ENCODE data around the gene KRTAP2-1. TPM values are rescaled to one million over a fixed set of nuclear protein-coding genes. Genes with fewer than 3 reads are reported as not detected.
"Not testable (repeated sequence)": the region's sequence is repeated elsewhere in the genome, so short reads cannot be mapped to it uniquely, and the experiment has no call there.

The KRTAP2-1 gene
- total RNA-seq, result not detected

- intact Hi-C loops (cut with DNase I; ENCODE audit: low total_unique reads); H3K36me3 ChIP-seq; H3K4me3 ChIP-seq; H3K4me1 ChIP-seq; H3K27ac ChIP-seq; in situ Hi-C loops (cut with MboI; ENCODE audit: low pct_ligation_motif_present in 1 of 4, low pct_unique_long_range_greater_than_20kb in 1 of 4, low sequenced_read_pairs in 3 of 4); H3K9me3 ChIP-seq; DNase-seq: not testable (repeated sequence)
- WGBS, 2 donors (ENCODE audit: low coverage in 1 of 2), result 77% methylated on average over 8 of the region's 33 CpGs; no CpG with 5 or more reads in 1 of the 2 donors
- H3K27me3 ChIP-seq, result peaks cover 40% of the 10 kb centered on the region
Observed at GRCh38 chr17:41046735-41047465, at the start of gene KRTAP2-1. TSS of gene KRTAP2-1 (minus strand) at chr17:41047316. CDS start at chr17:41047267, 49 bp downstream.

- no peak overlapping the region for H3K27ac ChIP-seq
- no peak for DNase-seq
- no peaks in the 10 kb centered on the region for H3K9me3 ChIP-seq
- in situ Hi-C loops (cut with MboI; ENCODE audit: low pct_ligation_motif_present in 1 of 4, low pct_unique_long_range_greater_than_20kb in 1 of 4, low sequenced_read_pairs in 3 of 4) (no loop called here), intact Hi-C loops (cut with DNase I; ENCODE audit: low total_unique reads) (no loop called here)
- H3K36me3 ChIP-seq, result no peaks in the 10 kb centered on the region
- no peaks in the 10 kb centered on the region for H3K4me1 ChIP-seq
- TF ChIP-seq POLR2AphosphoS5 (IDR thresholded peaks at IDR 0.05), result no peak
- no peak for TF ChIP-seq CTCF (IDR thresholded peaks at IDR 0.05)
- TF ChIP-seq POLR2A (IDR thresholded peaks at IDR 0.05), result no peak
- no peak for TF ChIP-seq EP300 (IDR thresholded peaks at IDR 0.05; ENCODE audit: low read depth)
- no peaks in the 10 kb centered on the region for H3K27me3 ChIP-seq
- 83 to 87% methylated on average over 7 of the region's 7 CpGs for WGBS, 2 donors (ENCODE audit: low coverage in 1 of 2)
- H3K4me3 ChIP-seq, result no peak overlapping the region
Observed at GRCh38 chr17:41096055-41096454, 48.9 kb upstream of the KRTAP2-1 start.

DNA sequence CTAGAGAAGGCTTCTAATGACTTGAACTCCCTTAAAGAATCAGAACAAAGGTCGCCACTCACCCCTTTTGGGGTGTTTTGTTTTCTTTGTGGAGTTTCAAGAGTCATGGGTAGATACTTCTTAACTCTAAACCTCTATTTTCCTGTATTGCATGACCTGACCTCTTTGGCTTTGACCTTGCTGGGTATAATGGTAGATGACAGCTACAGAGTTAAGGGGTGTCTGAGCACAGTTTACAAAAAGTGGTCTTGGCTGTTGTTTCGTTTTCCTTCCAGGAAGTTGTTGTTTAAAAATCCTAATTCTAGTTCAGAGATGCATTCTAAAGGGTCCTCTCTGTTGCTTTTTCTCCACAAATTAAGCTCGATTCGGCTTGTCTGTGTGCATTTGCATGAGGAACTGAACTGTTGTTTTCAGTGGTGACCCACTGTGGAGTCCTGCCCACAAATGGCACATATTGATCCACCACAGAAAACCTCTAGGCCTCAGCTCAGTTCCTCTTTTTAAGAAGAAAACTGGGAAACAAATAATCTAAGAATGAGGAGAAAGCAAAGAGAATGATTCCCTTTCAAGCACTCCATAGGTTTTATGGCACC is 41.7 kb upstream of the KRTAP2-1 start:
- DNase-seq; H3K9me3 ChIP-seq; H3K4me3 ChIP-seq; intact Hi-C loops (cut with DNase I; ENCODE audit: low total_unique reads); H3K27ac ChIP-seq; H3K4me1 ChIP-seq; in situ Hi-C loops (cut with MboI; ENCODE audit: low pct_ligation_motif_present in 1 of 4, low pct_unique_long_range_greater_than_20kb in 1 of 4, low sequenced_read_pairs in 3 of 4); H3K27me3 ChIP-seq; H3K36me3 ChIP-seq: not testable (repeated sequence)
- WGBS, 2 donors (ENCODE audit: low coverage in 1 of 2), result 58 to 65% methylated on average over 2 to 4 of the region's 4 CpGs

DNA sequence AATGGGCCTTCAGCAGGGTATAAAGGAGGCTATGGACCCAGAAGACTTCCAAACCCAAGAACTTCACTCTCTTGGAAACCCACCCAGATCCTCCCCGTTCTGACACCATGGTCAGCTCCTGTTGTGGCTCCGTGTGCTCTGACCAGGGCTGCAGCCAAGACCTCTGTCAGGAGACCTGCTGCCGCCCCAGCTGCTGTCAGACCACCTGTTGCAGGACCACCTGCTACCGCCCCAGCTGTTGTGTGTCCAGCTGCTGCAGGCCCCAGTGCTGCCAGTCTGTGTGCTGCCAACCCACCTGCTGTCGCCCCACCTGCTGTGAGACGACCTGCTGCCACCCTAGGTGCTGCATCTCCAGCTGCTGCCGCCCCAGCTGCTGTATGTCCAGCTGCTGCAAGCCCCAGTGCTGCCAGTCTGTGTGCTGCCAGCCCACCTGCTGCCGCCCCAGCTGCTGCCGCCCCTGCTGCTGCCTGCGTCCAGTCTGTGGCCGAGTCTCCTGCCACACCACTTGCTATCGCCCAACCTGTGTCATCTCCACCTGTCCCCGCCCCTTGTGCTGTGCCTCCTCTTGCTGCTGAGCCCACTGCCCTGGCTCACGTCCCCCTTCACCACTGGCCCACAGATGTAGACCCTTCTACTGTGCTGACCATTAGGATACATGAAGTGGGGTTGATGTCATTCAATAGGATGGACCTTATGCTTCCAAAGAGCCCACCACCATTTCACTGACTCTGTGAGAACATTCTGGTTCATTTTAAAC is 37.2 kb upstream of the KRTAP2-1 start, which contains the start of gene KRTAP4-7:
Gene KRTAP4-7, plus strand, starts transcription at position 51 of the 757 bp plus-strand sequence. Its CDS starts 57 bp downstream, at position 108.
- DNase-seq; H3K4me1 ChIP-seq; H3K36me3 ChIP-seq; H3K27ac ChIP-seq; H3K4me3 ChIP-seq; in situ Hi-C loops (cut with MboI; ENCODE audit: low pct_ligation_motif_present in 1 of 4, low pct_unique_long_range_greater_than_20kb in 1 of 4, low sequenced_read_pairs in 3 of 4); intact Hi-C loops (cut with DNase I; ENCODE audit: low total_unique reads); H3K9me3 ChIP-seq; H3K27me3 ChIP-seq: not testable (repeated sequence)
- 80 to 83% methylated on average over 1 to 10 of the region's 14 CpGs for WGBS, 2 donors (ENCODE audit: low coverage in 1 of 2)

DNA sequence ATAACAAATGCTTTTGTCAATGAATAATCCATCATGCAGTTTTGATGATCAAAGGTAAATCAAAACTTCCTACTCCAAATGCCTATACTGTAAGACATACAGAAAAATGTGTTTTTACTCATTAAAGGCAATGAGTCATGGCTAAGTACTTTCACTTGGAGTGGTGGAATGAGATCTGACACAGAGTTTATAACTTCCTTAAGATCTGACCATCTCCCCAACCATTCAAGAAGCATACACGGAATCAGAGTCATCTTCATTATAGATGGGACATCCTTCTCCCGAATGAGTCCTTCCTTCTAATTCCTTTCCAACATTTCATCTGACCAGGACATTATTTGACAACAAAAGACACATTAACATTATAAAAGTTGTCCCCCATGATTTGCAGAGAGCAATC is 36.3 kb upstream of the KRTAP2-1 start:
- in situ Hi-C loops (cut with MboI; ENCODE audit: low pct_ligation_motif_present in 1 of 4, low pct_unique_long_range_greater_than_20kb in 1 of 4, low sequenced_read_pairs in 3 of 4); H3K27ac ChIP-seq; H3K4me3 ChIP-seq; H3K4me1 ChIP-seq; H3K9me3 ChIP-seq; H3K36me3 ChIP-seq; DNase-seq; H3K27me3 ChIP-seq; intact Hi-C loops (cut with DNase I; ENCODE audit: low total_unique reads): not testable (repeated sequence)
- 75 to 83% methylated on average over 2 of the region's 2 CpGs for WGBS, 2 donors (ENCODE audit: low coverage in 1 of 2)

DNA sequence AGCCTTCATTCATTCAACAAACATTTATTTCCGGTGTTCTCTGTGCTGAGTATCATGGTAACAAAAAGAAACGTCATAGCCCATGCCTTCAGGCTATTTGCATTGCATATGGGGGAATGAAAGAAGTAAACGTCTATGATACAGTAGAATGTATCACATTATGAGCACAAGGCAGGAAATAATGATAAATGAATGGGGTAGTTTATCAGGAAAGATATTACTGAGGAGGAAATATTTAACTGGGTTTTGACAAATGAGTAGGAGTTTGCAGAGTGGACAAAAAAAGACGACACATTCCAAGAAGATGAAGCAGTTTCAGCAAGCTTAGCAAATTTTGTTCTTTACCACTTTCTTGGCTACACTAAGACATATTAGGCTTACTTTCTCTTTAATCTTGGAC is 35.5 kb upstream of the KRTAP2-1 start:
- in situ Hi-C loops (cut with MboI; ENCODE audit: low pct_ligation_motif_present in 1 of 4, low pct_unique_long_range_greater_than_20kb in 1 of 4, low sequenced_read_pairs in 3 of 4) (no loop called here), intact Hi-C loops (cut with DNase I; ENCODE audit: low total_unique reads) (no loop called here)
- no peak for TF ChIP-seq POLR2A (IDR thresholded peaks at IDR 0.05)
- TF ChIP-seq POLR2AphosphoS5 (IDR thresholded peaks at IDR 0.05), result no peak
- no peak for TF ChIP-seq EP300 (IDR thresholded peaks at IDR 0.05; ENCODE audit: low read depth)
- no peak for TF ChIP-seq CTCF (IDR thresholded peaks at IDR 0.05)
- Histone ChIP-seq H3K27me3 (no peaks in the 10 kb centered on the region), H3K9me3 (no peaks in the 10 kb centered on the region), H3K36me3 (no peaks in the 10 kb centered on the region), H3K4me1 (no peaks in the 10 kb centered on the region), H3K27ac (no peak overlapping the region), H3K4me3 (no peak overlapping the region)
- 44 to 55% methylated on average over 4 of the region's 4 CpGs for WGBS, 2 donors (ENCODE audit: low coverage in 1 of 2)
- no peak for DNase-seq
